Natural killer cell (primary cell): ENCODE data around the gene HNRNPUL1. TPM values are rescaled to one million over a fixed set of nuclear protein-coding genes. Genes with fewer than 3 reads are reported as not detected.

Experiments
- ATAC-seq, 3 donors: fragments of 150-1000 bp in 2 of 3; fragments of 200-7000 bp in 1 of 3; cut with Tn5 transposase; 1 replicate in 1 of 3; 2 replicates in 2 of 3; pipeline ENCODE4 v1.10.0; 2021; ENCODE audit warnings: mild to moderate bottlenecking in 2 of 3, moderate library complexity in 2 of 3
- DNase-seq, 2 donors: peaks; one replicate each; pipeline versions ENCODE4 v3.0.0 to v3.0.0-alpha.2; 2013 to 2021; ENCODE audit warnings: mixed read lengths in 1 of 2
- H3K27ac ChIP-seq: one replicate; pipeline ENCODE4 v1.5.1; 2013; ENCODE audit warnings: mild to moderate bottlenecking, low read length
- H3K27me3 ChIP-seq: one replicate; pipeline ENCODE4 v1.6.1; 2013; ENCODE audit warnings: low read length; ENCODE audit not compliant: control insufficient read depth, insufficient read depth
- H3K36me3 ChIP-seq: one replicate; pipeline ENCODE4 v1.6.1; 2013; ENCODE audit warnings: low read length; ENCODE audit not compliant: control insufficient read depth, insufficient read depth
- H3K4me1 ChIP-seq: one replicate; pipeline ENCODE4 v1.6.1; 2013; ENCODE audit warnings: low read length; ENCODE audit not compliant: control insufficient read depth, insufficient read depth
- H3K4me3 ChIP-seq: one replicate; pipeline ENCODE4 v1.5.1; 2013; ENCODE audit warnings: low read length
- H3K9me3 ChIP-seq: one replicate; pipeline ENCODE4 v1.6.1; 2013; ENCODE audit warnings: low read length; ENCODE audit not compliant: control insufficient read depth, insufficient read depth
- H3K27ac Mint-ChIP-seq, 2 donors: one replicate each; pipeline ENCODE4 v1.8.0; 2022; ENCODE audit warnings: mild to moderate bottlenecking in 2 of 2, mixed read lengths in 2 of 2, moderate library complexity in 1 of 2
- H3K27me3 Mint-ChIP-seq, 2 donors: one replicate each; pipeline ENCODE4 v1.8.0; 2022; ENCODE audit warnings: low read depth in 2 of 2, mixed read lengths in 2 of 2
- H3K36me3 Mint-ChIP-seq: one replicate; pipeline ENCODE4 v1.8.0; 2022; ENCODE audit warnings: mixed read lengths
- H3K4me1 Mint-ChIP-seq, 2 donors: one replicate each; pipeline ENCODE4 v1.8.0; 2022; ENCODE audit warnings: mixed read lengths in 2 of 2
- H3K4me3 Mint-ChIP-seq: one replicate; pipeline ENCODE4 v1.8.0; 2022; ENCODE audit warnings: mild to moderate bottlenecking, moderate library complexity, mixed read lengths
- H3K9me3 Mint-ChIP-seq, 2 donors: one replicate each; pipeline ENCODE4 v1.8.0; 2022; ENCODE audit warnings: mixed read lengths in 2 of 2
- WGBS: methylation state at CpG from one replicate; pipeline ENCODE4 v1.1.7; 2013; ENCODE audit warnings: missing lambda C conversion rate; ENCODE audit not compliant: insufficient coverage; 5-methylcytosine and 5-hydroxymethylcytosine counted together
- intact Hi-C: fragments of 100-400 bp; cut with micrococcal nuclease; formaldehyde crosslinking; loops from one replicate; pipeline ENCODE4 v1.14.2; 2022
- total RNA-seq, 4 donors: library from RNA; stranded (reverse); fragments of 120-200 nt in 1 of 4; gene quantifications; one replicate each; pipeline versions ENCODE4 v1.2.3 to v1.2.4, GENCODE V29; 2013 to 2022
- TF ChIP-seq, protein P1 (sequence below): fragments of 200-600 bp; IDR thresholded peaks from one replicate; pipeline ENCODE4 v1.8.0; 2022; ENCODE audit warnings: antibody characterized with exemption

Gene HNRNPUL1
- total RNA-seq, 3 donors from 2014 or later (not counting 1 experiment from before 2014, with no cell fraction given): 279 to 360 (median 315) TPM

DNA sequence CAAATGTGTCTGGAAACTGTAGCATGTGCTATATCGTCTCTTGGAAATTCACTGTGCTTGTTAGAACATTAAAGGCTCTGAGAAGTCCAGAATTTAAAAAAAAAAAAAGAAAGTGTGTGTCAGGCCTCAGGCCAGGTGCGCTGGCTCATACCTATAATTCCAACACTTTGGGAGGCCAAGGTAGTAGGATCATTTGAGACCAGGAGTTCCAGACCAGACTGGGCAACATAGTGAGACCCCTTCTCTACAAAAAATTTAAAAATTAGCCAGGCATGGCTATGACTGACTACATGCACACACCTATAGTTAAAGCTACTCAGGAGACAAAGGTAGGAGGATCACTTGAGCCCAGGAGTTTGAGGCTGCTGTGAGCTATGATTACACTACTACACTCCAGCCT lies 4.9 kb downstream of the HNRNPUL1 start:
- H3K27ac ChIP-seq: no peak overlapping the region
- peaks cover 27% of the 10 kb centered on the region for H3K4me1 ChIP-seq
- 96% methylated on average over 2 of the region's 2 CpGs for WGBS
- TF ChIP-seq, protein P1, sequence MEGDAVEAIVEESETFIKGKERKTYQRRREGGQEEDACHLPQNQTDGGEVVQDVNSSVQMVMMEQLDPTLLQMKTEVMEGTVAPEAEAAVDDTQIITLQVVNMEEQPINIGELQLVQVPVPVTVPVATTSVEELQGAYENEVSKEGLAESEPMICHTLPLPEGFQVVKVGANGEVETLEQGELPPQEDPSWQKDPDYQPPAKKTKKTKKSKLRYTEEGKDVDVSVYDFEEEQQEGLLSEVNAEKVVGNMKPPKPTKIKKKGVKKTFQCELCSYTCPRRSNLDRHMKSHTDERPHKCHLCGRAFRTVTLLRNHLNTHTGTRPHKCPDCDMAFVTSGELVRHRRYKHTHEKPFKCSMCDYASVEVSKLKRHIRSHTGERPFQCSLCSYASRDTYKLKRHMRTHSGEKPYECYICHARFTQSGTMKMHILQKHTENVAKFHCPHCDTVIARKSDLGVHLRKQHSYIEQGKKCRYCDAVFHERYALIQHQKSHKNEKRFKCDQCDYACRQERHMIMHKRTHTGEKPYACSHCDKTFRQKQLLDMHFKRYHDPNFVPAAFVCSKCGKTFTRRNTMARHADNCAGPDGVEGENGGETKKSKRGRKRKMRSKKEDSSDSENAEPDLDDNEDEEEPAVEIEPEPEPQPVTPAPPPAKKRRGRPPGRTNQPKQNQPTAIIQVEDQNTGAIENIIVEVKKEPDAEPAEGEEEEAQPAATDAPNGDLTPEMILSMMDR: no peak
- H3K36me3 Mint-ChIP-seq: peaks cover 12% of the 10 kb centered on the region
- no peaks in the 10 kb centered on the region for H3K27me3 ChIP-seq
- no peak overlapping the region for H3K4me3 Mint-ChIP-seq
- no peaks in the 10 kb centered on the region for H3K9me3 Mint-ChIP-seq
- H3K9me3 ChIP-seq: no peaks in the 10 kb centered on the region
- peak overlapping the region in 1 of 2 donors; percentile 100 for H3K27ac Mint-ChIP-seq
- no peak overlapping the region for H3K4me3 ChIP-seq
- H3K36me3 ChIP-seq: peaks cover 61% of the 10 kb centered on the region
- DNase-seq: no peak
- H3K4me1 Mint-ChIP-seq: peaks cover 34 to 38% of the 10 kb centered on the region in 2 donors
- intact Hi-C loops: no loop called here
- ATAC-seq: no peak
- H3K27me3 Mint-ChIP-seq: no peaks in the 10 kb centered on the region

GRCh38 chr19:41269571-41269970 lies 5.4 kb downstream of the HNRNPUL1 start:
- TF ChIP-seq, protein P1: no peak
- DNase-seq: no peak
- Histone ChIP-seq H3K36me3 (peaks cover 66% of the 10 kb centered on the region), H3K27me3 (no peaks in the 10 kb centered on the region), H3K27ac (no peak overlapping the region), H3K4me3 (no peak overlapping the region), H3K9me3 (no peaks in the 10 kb centered on the region), H3K4me1 (peaks cover 27% of the 10 kb centered on the region)
- intact Hi-C loops: no loop called here
- Mint-ChIP-seq H3K36me3 (peaks cover 15% of the 10 kb centered on the region), H3K4me1 (peaks cover 29 to 35% of the 10 kb centered on the region in 2 donors), H3K27ac (peak overlapping the region in 1 of 2 donors; percentile 100), H3K9me3 (no peaks in the 10 kb centered on the region), H3K4me3 (no peak overlapping the region), H3K27me3 (no peaks in the 10 kb centered on the region)
- 96% methylated on average over 5 of the region's 5 CpGs for WGBS
- ATAC-seq: no peak

DNA sequence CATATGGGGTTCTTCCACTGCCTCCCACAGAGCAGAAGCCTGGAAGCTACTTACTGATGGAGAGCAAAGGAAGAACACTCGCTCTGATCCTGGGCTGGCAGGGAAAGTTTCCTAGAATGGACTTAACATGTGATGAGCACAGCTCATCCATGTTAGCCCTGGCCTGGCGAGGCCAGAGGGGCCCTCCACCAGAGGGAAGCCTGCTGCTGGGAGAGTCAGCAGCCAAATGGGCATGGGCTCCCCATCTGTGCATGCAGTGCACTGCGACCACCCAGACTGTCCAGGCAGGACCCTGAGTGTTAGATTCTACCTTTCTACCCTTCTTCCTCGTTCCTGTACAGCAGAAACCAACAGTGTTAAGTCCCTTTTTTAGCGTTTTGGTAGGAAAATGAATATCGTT lies 8.9 kb downstream of the HNRNPUL1 start:
- DNase-seq: no peak
- no peak for ATAC-seq
- H3K9me3 ChIP-seq: no peaks in the 10 kb centered on the region
- peaks cover 88% of the 10 kb centered on the region for H3K36me3 ChIP-seq
- H3K27ac ChIP-seq: no peak overlapping the region
- Mint-ChIP-seq H3K27ac (peak overlapping the region; percentile 40 to 56), H3K4me3 (no peak overlapping the region), H3K9me3 (no peaks in the 10 kb centered on the region), H3K27me3 (no peaks in the 10 kb centered on the region), H3K36me3 (peaks cover 22% of the 10 kb centered on the region), H3K4me1 (peaks cover 0 to 6% of the 10 kb centered on the region in 2 donors)
- 95% methylated on average over 6 of the region's 6 CpGs for WGBS
- no peak overlapping the region for H3K4me3 ChIP-seq
- intact Hi-C loops: no loop called here
- no peaks in the 10 kb centered on the region for H3K27me3 ChIP-seq
- no peaks in the 10 kb centered on the region for H3K4me1 ChIP-seq
- TF ChIP-seq, protein P1: no peak

- no peaks in the 10 kb centered on the region for H3K9me3 ChIP-seq
- H3K9me3 Mint-ChIP-seq: no peaks in the 10 kb centered on the region
- H3K4me3 Mint-ChIP-seq: no peak overlapping the region
- no peak overlapping the region for H3K4me3 ChIP-seq
- H3K4me1 ChIP-seq: no peaks in the 10 kb centered on the region
- peaks cover 35% of the 10 kb centered on the region for H3K36me3 Mint-ChIP-seq
- DNase-seq: no peak
- TF ChIP-seq, protein P1: no peak
- WGBS: 97% methylated on average over 4 of the region's 5 CpGs
- H3K27me3 ChIP-seq: no peaks in the 10 kb centered on the region
- peaks cover 0 to 5% of the 10 kb centered on the region in 2 donors for H3K4me1 Mint-ChIP-seq
- H3K27ac ChIP-seq: no peak overlapping the region
- ATAC-seq: no peak
- no peaks in the 10 kb centered on the region for H3K27me3 Mint-ChIP-seq
- intact Hi-C loops: no loop called here
- H3K27ac Mint-ChIP-seq: peak overlapping the region; percentile 29 to 67
- H3K36me3 ChIP-seq: peaks cover 91% of the 10 kb centered on the region
Measured at GRCh38 chr19:41274802-41275201, 10.6 kb downstream of the HNRNPUL1 start.
